ENCODE data around the gene TMEM17. TPM values are rescaled to one million over a fixed set of nuclear protein-coding genes. Genes with fewer than 3 reads are reported as not detected.

The TMEM17 gene
- total RNA-seq, 1 donor from 2014 or later, result 1.3 TPM

DNA sequence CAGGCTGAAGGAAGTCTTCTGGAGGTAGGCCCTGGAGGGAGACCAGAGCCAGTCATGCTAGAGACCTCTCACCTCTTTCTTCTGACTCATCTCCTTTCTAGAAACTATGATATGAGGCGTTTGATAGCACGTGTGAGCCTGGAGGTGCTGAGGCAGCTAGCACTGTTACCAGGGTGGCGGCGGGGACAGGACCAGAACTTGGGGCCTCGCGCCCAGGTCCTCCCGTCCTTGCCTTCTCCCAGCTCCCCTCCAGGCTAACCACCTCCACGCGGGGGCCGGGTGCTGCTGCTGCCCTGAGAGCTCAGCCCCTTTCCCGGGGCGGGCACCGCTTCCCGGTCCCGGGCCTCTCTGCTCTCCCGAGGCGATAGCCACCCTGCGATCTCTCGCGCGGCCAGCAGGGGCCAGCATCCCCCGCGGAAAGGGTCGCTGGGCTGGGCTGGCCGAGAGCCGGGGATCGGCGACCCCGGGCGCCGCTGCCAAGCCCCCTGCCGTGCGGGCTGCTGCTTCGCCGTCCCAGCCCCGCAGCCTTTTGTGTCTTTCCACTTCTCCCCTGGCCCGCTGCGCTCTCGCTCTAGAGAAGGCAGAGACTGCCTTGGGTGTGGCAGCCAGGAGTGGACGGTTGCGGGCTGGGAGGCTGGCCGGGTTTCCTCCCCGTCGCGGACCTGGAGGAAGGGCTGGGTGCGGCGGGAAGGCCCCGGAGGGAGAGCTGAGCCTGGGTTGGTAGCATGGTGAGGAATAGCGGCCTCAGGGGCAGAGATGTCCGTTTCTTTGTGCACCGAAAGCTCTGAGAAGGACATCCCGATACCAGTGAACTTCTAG is 49.1 kb downstream of the TMEM17 start:
- peak; percentile 15 to 56 for DNase-seq (ENCODE audit: low read depth in 2 of 2)

DNA sequence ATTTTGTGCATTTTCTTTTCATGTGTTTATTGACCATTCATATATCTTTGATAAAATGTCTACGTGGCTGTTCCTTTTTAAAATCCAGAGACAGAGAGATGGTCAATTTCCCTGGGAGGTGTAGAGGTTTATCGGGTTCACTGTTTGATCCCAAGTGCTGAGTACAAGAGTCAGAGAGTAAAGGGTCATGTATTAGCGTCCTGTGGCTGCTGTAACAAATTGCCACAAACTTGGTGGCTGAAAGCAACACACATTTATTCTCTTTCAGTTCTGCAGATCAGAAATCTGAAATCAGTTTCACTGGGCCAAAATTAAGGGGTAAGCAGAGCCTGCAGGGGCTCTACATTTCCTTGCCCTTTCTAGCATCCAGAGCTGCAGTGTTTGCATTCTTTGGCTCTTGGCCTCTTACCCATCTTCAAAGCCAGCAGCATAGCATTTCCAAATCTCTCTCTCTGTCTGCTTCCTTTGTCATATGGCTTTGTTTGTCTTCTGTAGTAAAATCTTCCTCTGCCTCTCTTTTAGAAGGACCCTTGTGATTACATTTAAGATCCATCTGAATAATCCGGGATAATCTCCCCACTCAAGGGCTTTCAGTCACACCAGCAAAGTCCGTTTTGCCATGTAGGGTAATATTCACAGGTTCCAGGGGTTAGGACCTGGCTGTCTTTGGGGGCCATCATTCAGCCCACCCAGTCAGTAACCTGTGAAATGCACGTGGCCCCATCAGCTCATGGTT is 49.9 kb downstream of the TMEM17 start:
- no peak for DNase-seq (ENCODE audit: low read depth in 2 of 2)

DNA sequence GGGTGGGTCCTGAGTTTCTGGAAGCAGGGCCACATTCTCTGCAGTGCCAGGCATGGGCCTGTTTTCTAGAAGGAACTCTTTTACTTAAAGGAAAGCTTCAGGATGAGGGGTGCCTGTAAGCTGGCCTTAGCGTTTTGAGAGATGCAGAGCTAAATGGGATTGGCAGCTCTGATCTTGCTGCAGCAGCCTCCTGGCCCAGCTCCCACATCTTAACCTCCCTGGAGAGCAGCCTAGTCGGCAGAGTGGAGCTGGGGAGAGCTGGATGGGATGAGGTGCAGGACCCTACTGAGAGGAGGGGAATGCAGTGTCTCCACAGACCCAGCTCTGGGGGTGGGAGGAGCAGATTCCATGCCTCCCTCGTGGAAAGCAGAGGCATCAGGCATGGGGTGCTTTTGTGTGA is 52.0 kb downstream of the TMEM17 start:
- DNase-seq (ENCODE audit: low read depth in 2 of 2), result no peak

DNA sequence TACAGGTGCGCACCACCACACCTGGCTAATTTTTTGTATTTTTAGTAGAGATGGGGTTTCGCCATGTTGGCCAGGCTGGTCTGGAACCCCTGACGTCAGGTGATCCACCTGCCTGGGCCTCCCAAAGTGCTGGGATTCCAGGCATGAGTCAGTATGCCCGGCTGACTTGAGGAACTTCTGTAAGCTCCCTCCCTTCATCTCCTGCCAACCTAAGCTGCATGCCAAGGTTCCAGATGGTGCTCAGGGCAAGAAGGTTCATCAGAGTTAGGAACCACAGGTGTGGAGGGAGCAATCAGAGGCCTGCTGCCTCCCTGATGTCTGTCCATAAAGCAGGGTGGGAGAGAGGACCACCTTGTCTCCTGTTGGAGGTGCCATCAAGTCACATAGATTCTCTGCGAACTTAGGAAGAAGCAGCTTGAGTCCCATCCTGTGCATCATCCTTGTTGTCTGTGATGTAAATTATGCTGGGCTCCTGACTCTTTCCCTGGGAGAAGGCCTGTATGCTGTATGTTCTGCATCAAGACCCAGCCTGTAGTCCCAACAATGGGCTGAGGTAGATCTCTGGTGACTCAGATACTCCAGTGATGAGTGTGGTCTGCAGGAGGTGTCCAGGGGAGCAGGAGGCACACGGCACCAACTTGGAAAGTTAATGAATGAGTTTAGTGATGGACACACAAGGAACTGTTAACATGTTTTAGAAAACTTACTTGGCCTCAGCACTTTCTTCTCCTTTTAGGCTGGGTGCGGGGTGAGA is 53.1 kb downstream of the TMEM17 start:
- no peak for DNase-seq (ENCODE audit: low read depth in 2 of 2)

DNA sequence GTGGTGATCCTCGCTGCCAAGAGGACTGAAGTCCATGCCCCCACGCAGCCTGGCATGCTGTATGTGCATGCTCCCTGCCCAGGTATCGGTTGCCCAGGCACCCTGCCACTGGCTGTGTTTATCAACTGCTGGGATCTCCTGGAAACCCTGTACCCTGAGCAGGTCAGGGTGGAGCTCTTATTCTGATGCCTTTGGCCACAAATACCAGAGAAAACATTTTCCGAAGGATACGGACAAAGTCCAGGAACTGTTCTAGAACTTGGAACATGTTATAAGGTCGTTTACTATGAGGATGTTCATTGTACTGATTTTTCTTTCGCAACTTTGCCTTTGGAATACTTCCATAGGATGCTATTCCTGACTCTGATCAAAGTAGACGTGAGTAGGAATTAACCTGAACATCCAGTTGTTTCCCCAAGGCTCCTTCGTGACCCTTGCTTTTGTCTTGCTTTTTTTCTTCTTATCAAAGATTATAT is 55.2 kb downstream of the TMEM17 start:
- DNase-seq (ENCODE audit: low read depth in 2 of 2), result no peak

Other genes with a start within 250 kb of the TMEM17 start
- 13.1 and 15.9 TPM in 2 replicates for gene EHBP1, start 199.5 kb upstream of the TMEM17 start, total RNA-seq